Loucy (cell line): Measurements from ENCODE around the gene MYO1D.

Source experiments
- H2AFZ ChIP-seq: fragments of 200-600 bp; sonication (generic); 2 replicates; pipeline ENCODE4 v1.6.0; 2016; ENCODE audit warnings: antibody characterized with exemption, mild to moderate bottlenecking, low read length, moderate library complexity
- H3F3A ChIP-seq: fragments of 200-600 bp; 2 replicates; pipeline ENCODE4 v1.6.0; 2016; ENCODE audit warnings: antibody characterized with exemption, low read depth, mild to moderate bottlenecking
- H3K27me3 ChIP-seq: fragments of 200-600 bp; sonication (generic); 2 replicates; pipeline ENCODE4 v1.6.1; 2014; ENCODE audit warnings: low read length, mild to moderate bottlenecking; ENCODE audit not compliant: insufficient read depth, poor library complexity, severe bottlenecking
- H3K36me3 ChIP-seq: fragments of 200-600 bp; sonication (generic); 2 replicates; pipeline ENCODE4 v1.6.1; 2016; ENCODE audit warnings: low read length; ENCODE audit not compliant: insufficient read depth
- H3K4me1 ChIP-seq: fragments of 200-600 bp; sonication (generic); 2 replicates; pipeline ENCODE4 v1.5.1; 2014; ENCODE audit warnings: low read length, mild to moderate bottlenecking; ENCODE audit not compliant: insufficient read depth, poor library complexity, severe bottlenecking
- H3K4me2 ChIP-seq: fragments of 200-600 bp; sonication (generic); 2 replicates; pipeline ENCODE4 v1.6.0; 2014; ENCODE audit warnings: antibody characterized with exemption, low read length, low read depth, mild to moderate bottlenecking; ENCODE audit not compliant: poor library complexity, severe bottlenecking
- H3K4me3 ChIP-seq: fragments of 200-600 bp; sonication (generic); 2 replicates; pipeline ENCODE4 v1.5.1; 2014; ENCODE audit warnings: low read length, mild to moderate bottlenecking, mixed read lengths; ENCODE audit not compliant: poor library complexity, severe bottlenecking
- H3K79me2 ChIP-seq: fragments of 200-600 bp; sonication (generic); 2 replicates; pipeline ENCODE4 v1.6.1; 2014; ENCODE audit warnings: low read length; ENCODE audit not compliant: insufficient read depth
- H3K9ac ChIP-seq: fragments of 200-600 bp; sonication (generic); 2 replicates; pipeline ENCODE4 v1.6.0; 2014; ENCODE audit warnings: mild to moderate bottlenecking, low read depth, low read length, moderate library complexity; ENCODE audit not compliant: poor library complexity, severe bottlenecking
- H3K9me2 ChIP-seq: fragments of 200-600 bp; sonication (generic); replicated peaks from 2 replicates; pipeline ENCODE4 v1.6.1; 2016; ENCODE audit warnings: low read depth, low read length, mixed read lengths
- H3K9me3 ChIP-seq: fragments of 200-600 bp; sonication (generic); 2 replicates; pipeline ENCODE4 v1.6.1; 2014; ENCODE audit warnings: mild to moderate bottlenecking, antibody characterized with exemption, low read length, low read depth; ENCODE audit not compliant: insufficient read depth
- H4K20me1 ChIP-seq: fragments of 200-600 bp; sonication (generic); 2 replicates; pipeline ENCODE4 v1.6.0; 2014; ENCODE audit warnings: antibody characterized with exemption, low read length, mild to moderate bottlenecking; ENCODE audit not compliant: insufficient read depth, poor library complexity, severe bottlenecking
- CTCF ChIP-seq: fragments of 200-600 bp; sonication (generic); conservative IDR thresholded peaks from 2 replicates; pipeline ENCODE4 v1.5.1; 2014; ENCODE audit warnings: mild to moderate bottlenecking, antibody characterized with exemption, low read length
- EZH2phosphoT487 ChIP-seq: fragments of 200-600 bp; IDR thresholded peaks from 2 replicates; pipeline ENCODE4 v1.6.1; 2018; ENCODE audit warnings: antibody characterized with exemption, mild to moderate bottlenecking, moderate library complexity, borderline replicate concordance

MYO1D gene

GRCh38 chr17:32882734-32883133 is 5.8 kb upstream of the MYO1D start:
- Histone ChIP-seq H3K9me3 (no peaks in the 10 kb centered on the region), H3K79me2 (no peaks in the 10 kb centered on the region), H3K9ac (no peak overlapping the region), H3K4me2 (no peak overlapping the region), H3K4me1 (no peaks in the 10 kb centered on the region), H2AFZ (no peak overlapping the region), H3F3A (no peaks in the 10 kb centered on the region), H3K36me3 (no peaks in the 10 kb centered on the region), H3K4me3 (no peak overlapping the region), H3K27me3 (no peaks in the 10 kb centered on the region), H4K20me1 (no peaks in the 10 kb centered on the region), H3K9me2 (no peaks in the 10 kb centered on the region)
- TF ChIP-seq CTCF (no peak), EZH2phosphoT487 (no peak)

GRCh38 chr17:32882029-32882428 is 5.1 kb upstream of the MYO1D start:
- Histone ChIP-seq H3K9me2 (no peaks in the 10 kb centered on the region), H3K9ac (no peak overlapping the region), H3F3A (no peaks in the 10 kb centered on the region), H3K4me3 (no peak overlapping the region), H4K20me1 (no peaks in the 10 kb centered on the region), H3K36me3 (no peaks in the 10 kb centered on the region), H3K4me1 (no peaks in the 10 kb centered on the region), H3K9me3 (no peaks in the 10 kb centered on the region), H2AFZ (no peak overlapping the region), H3K27me3 (no peaks in the 10 kb centered on the region), H3K79me2 (no peaks in the 10 kb centered on the region), H3K4me2 (no peak overlapping the region)
- TF ChIP-seq EZH2phosphoT487, result no peak

- H2AFZ ChIP-seq, result no peak overlapping the region
Observed at GRCh38 chr17:32880671-32881453, 3.9 kb upstream of the MYO1D start.

More at GRCh38 chr17:32880671-32881453, 3.9 kb upstream of the MYO1D start:
- Histone ChIP-seq H3K9me2 (no peaks in the 10 kb centered on the region), H4K20me1 (no peaks in the 10 kb centered on the region), H3K4me3 (no peak overlapping the region), H3K9me3 (no peaks in the 10 kb centered on the region), H3K9ac (no peak overlapping the region), H3K36me3 (no peaks in the 10 kb centered on the region), H3K4me2 (no peak overlapping the region), H3K27me3 (no peaks in the 10 kb centered on the region), H3F3A (no peaks in the 10 kb centered on the region), H3K4me1 (no peaks in the 10 kb centered on the region), H3K79me2 (no peaks in the 10 kb centered on the region)
- no peak for TF ChIP-seq EZH2phosphoT487
- no peak for TF ChIP-seq CTCF
